Neural progenitor cell (in vitro differentiated cells): ENCODE data around the gene SLC2A13. TPM values are rescaled to one million over a fixed set of nuclear protein-coding genes. Genes with fewer than 3 reads are reported as not detected.

Experiments
- DNase-seq: peaks from one replicate; pipeline ENCODE4 v3.0.0-alpha.2; 2016; ENCODE audit warnings: low spot score
- H2AFZ ChIP-seq: fragments of 200-600 bp; sonication (generic); replicated peaks from 2 replicates; pipeline ENCODE4 v1.6.1; 2016; ENCODE audit warnings: antibody characterized with exemption
- H3F3A ChIP-seq: fragments of 200-600 bp; sonication (generic); 2 replicates; pipeline ENCODE4 v1.6.1; 2016; ENCODE audit warnings: antibody characterized with exemption, low read depth
- H3K27ac ChIP-seq: fragments of 200-600 bp; sonication (generic); 2 replicates; pipeline ENCODE4 v1.5.1; 2016; ENCODE audit warnings: mild to moderate bottlenecking
- H3K27me3 ChIP-seq: fragments of 200-600 bp; sonication (generic); 2 replicates; pipeline ENCODE4 v1.6.1; 2016; ENCODE audit warnings: mild to moderate bottlenecking, moderate library complexity
- H3K36me3 ChIP-seq: fragments of 200-600 bp; sonication (generic); 2 replicates; pipeline ENCODE4 v1.5.1; 2016
- H3K4me1 ChIP-seq: fragments of 200-600 bp; sonication (generic); 2 replicates; pipeline ENCODE4 v1.6.1; 2016; ENCODE audit warnings: mixed run types
- H3K4me2 ChIP-seq: fragments of 200-600 bp; sonication (generic); 2 replicates; pipeline ENCODE4 v1.6.1; 2016
- H3K4me3 ChIP-seq: fragments of 200-600 bp; sonication (generic); 2 replicates; pipeline ENCODE4 v1.5.1; 2016
- H3K79me2 ChIP-seq: fragments of 200-600 bp; sonication (generic); 2 replicates; pipeline ENCODE4 v1.6.1; 2016; ENCODE audit warnings: low read depth
- H3K9ac ChIP-seq: fragments of 200-600 bp; sonication (generic); 2 replicates; pipeline ENCODE4 v1.6.1; 2016
- H3K9me3 ChIP-seq: fragments of 200-600 bp; sonication (generic); 2 replicates; pipeline ENCODE4 v1.5.1; 2016; ENCODE audit warnings: low read depth
- H4K20me1 ChIP-seq: fragments of 200-600 bp; sonication (generic); 2 replicates; pipeline ENCODE4 v1.6.1; 2016; ENCODE audit warnings: low read depth
- H3K27ac Mint-ChIP-seq: 3 replicates; pipeline ENCODE4 v1.8.0; 2021; ENCODE audit warnings: mixed read lengths
- H3K27me3 Mint-ChIP-seq: 2 replicates; pipeline ENCODE4 v1.8.0; 2022; ENCODE audit warnings: low read depth, mild to moderate bottlenecking, inconsistent platforms, moderate library complexity, mixed read lengths; ENCODE audit not compliant: insufficient read depth
- H3K36me3 Mint-ChIP-seq: 3 replicates; pipeline ENCODE4 v1.8.0; 2021; ENCODE audit warnings: mixed read lengths
- H3K4me1 Mint-ChIP-seq: 3 replicates; pipeline ENCODE4 v1.8.0; 2021; ENCODE audit warnings: mixed read lengths
- H3K4me3 Mint-ChIP-seq: 3 replicates; pipeline ENCODE4 v1.8.0; 2021; ENCODE audit warnings: mild to moderate bottlenecking, moderate library complexity, mixed read lengths
- H3K9me3 Mint-ChIP-seq: 3 replicates; pipeline ENCODE4 v1.8.0; 2020; ENCODE audit warnings: mixed read lengths
- CTCF ChIP-seq: fragments of 200-600 bp; sonication (generic); IDR thresholded peaks from 2 replicates; pipeline ENCODE4 v1.5.1; 2017; ENCODE audit warnings: antibody characterized with exemption, mild to moderate bottlenecking
- EZH2 ChIP-seq: fragments of 200-600 bp; sonication (generic); IDR thresholded peaks from 2 replicates; pipeline ENCODE4 v1.6.1; 2017; ENCODE audit warnings: antibody characterized with exemption, mild to moderate bottlenecking, moderate library complexity
- EZH2phosphoT487 ChIP-seq: fragments of 200-600 bp; sonication (generic); IDR thresholded peaks from 2 replicates; pipeline ENCODE4 v1.6.1; 2017; ENCODE audit warnings: antibody characterized with exemption
- total RNA-seq: library from RNA; depleted of rRNA; stranded (reverse); fragments of >200 nt; gene quantifications from 2 replicates; pipeline ENCODE4 v1.2.3, GENCODE V29; 2015; ENCODE audit warnings: low replicate concordance

The SLC2A13 gene
- total RNA-seq, 1 donor from 2014 or later, result 11.1 TPM

GRCh38 chr12:40034156-40034555, 71.7 kb downstream of the SLC2A13 start:
- Histone ChIP-seq H4K20me1 (no peaks in the 10 kb centered on the region), H3K4me1 (peaks cover 34% of the 10 kb centered on the region), H3K27ac (no peak overlapping the region), H3K79me2 (no peaks in the 10 kb centered on the region), H3K4me3 (no peak overlapping the region), H3K36me3 (no peaks in the 10 kb centered on the region), H3K9ac (no peak overlapping the region), H3K9me3 (no peaks in the 10 kb centered on the region), H2AFZ (no peak overlapping the region), H3K4me2 (no peak overlapping the region), H3F3A (peaks cover 18% of the 10 kb centered on the region), H3K27me3 (no peaks in the 10 kb centered on the region)
- H3K36me3 Mint-ChIP-seq, result no peaks in the 10 kb centered on the region
- no peaks in the 10 kb centered on the region for H3K9me3 Mint-ChIP-seq
- no peak overlapping the region for H3K27ac Mint-ChIP-seq
- peaks cover 19% of the 10 kb centered on the region for H3K4me1 Mint-ChIP-seq
- no peak overlapping the region for H3K4me3 Mint-ChIP-seq
- DNase-seq, result no peak
- TF ChIP-seq CTCF (no peak), EZH2 (no peak), EZH2phosphoT487 (no peak)
- no peaks in the 10 kb centered on the region for H3K27me3 Mint-ChIP-seq

GRCh38 chr12:40033242-40033630, 72.6 kb downstream of the SLC2A13 start:
- peaks cover 34% of the 10 kb centered on the region for H3K4me1 ChIP-seq
- peaks cover 18% of the 10 kb centered on the region for H3F3A ChIP-seq
- no peak overlapping the region for H3K27ac ChIP-seq
- H2AFZ ChIP-seq, result no peak overlapping the region
- Mint-ChIP-seq H3K36me3 (no peaks in the 10 kb centered on the region), H3K4me3 (no peak overlapping the region), H3K27ac (no peak overlapping the region), H3K4me1 (peaks cover 19% of the 10 kb centered on the region), H3K9me3 (no peaks in the 10 kb centered on the region), H3K27me3 (no peaks in the 10 kb centered on the region)
- H3K27me3 ChIP-seq, result no peaks in the 10 kb centered on the region
- no peaks in the 10 kb centered on the region for H3K9me3 ChIP-seq
- H3K4me3 ChIP-seq, result no peak overlapping the region
- H4K20me1 ChIP-seq, result no peaks in the 10 kb centered on the region
- H3K79me2 ChIP-seq, result no peaks in the 10 kb centered on the region
- TF ChIP-seq EZH2 (no peak), CTCF (no peak), EZH2phosphoT487 (no peak)
- H3K36me3 ChIP-seq, result no peaks in the 10 kb centered on the region
- H3K9ac ChIP-seq, result no peak overlapping the region
- peak overlapping the region; percentile 49 for H3K4me2 ChIP-seq
- peak; percentile 31 for DNase-seq

- Mint-ChIP-seq H3K9me3 (no peaks in the 10 kb centered on the region), H3K4me1 (peaks cover 19% of the 10 kb centered on the region), H3K4me3 (no peak overlapping the region), H3K27ac (no peak overlapping the region), H3K27me3 (no peaks in the 10 kb centered on the region), H3K36me3 (peaks cover 2% of the 10 kb centered on the region)
- no peaks in the 10 kb centered on the region for H3K27me3 ChIP-seq
- H3K36me3 ChIP-seq, result no peaks in the 10 kb centered on the region
- H3F3A ChIP-seq, result peaks cover 18% of the 10 kb centered on the region
- H3K9ac ChIP-seq, result no peak overlapping the region
- TF ChIP-seq EZH2, result no peak
- no peak for TF ChIP-seq CTCF
- TF ChIP-seq EZH2phosphoT487, result no peak
- no peaks in the 10 kb centered on the region for H3K79me2 ChIP-seq
- H3K4me3 ChIP-seq, result no peak overlapping the region
- peak overlapping the region; percentile 49 for H3K4me2 ChIP-seq
- no peak overlapping the region for H2AFZ ChIP-seq
- no peaks in the 10 kb centered on the region for H4K20me1 ChIP-seq
- peak overlapping the region; percentile 43 for H3K27ac ChIP-seq
- H3K9me3 ChIP-seq, result no peaks in the 10 kb centered on the region
- H3K4me1 ChIP-seq, result peaks cover 34% of the 10 kb centered on the region
- DNase-seq, result peak; percentile 53
Measured at GRCh38 chr12:40032433-40033241, 73.2 kb downstream of the SLC2A13 start.
